ENCODE measurements around the gene ESR2. TPM values are rescaled to one million over a fixed set of nuclear protein-coding genes. Genes with fewer than 3 reads are reported as not detected.

The ESR2 gene
- total and polyA plus RNA-seq, 4 donors = 0.01 to 0.28 (median 0.09) TPM

DNA sequence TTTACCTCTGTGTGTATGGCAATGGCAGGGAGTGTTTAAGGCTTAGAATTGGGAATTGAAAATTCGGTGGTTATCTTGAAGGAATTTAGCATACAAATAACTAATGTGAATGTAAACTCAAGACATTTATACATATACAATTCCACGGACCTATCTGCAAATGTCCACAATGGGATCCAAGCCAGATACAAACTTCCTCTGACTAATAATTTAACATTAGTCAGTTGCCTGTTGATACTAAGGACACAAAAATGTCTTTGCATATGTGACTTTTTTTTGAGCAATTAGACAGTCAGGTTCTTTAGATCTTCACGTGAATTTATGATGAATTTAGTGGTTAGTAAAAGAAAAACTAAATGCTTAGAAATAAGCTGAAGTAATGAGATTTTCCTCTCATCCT is 40.5 kb downstream of the ESR2 start:
- Histone ChIP-seq H3K36me3 (ENCODE audit: control insufficient read depth in 4 of 4, insufficient read depth in 3 of 4, low read depth in 1 of 4, low read length in 3 of 4) (no peaks in the 10 kb centered on the region), H3K9ac (ENCODE audit: low read depth in 1 of 2, low read length in 2 of 2) (no peak overlapping the region), H3K27ac (ENCODE audit: low read depth in 1 of 2, low read length in 2 of 2) (no peak overlapping the region), H3K4me1 (ENCODE audit: control insufficient read depth in 4 of 4, insufficient read depth in 4 of 4, low read length in 3 of 4) (no peaks in the 10 kb centered on the region), H3K4me3 (ENCODE audit: low read depth in 1 of 3, low read length in 3 of 3) (no peak overlapping the region), H3K27me3 (ENCODE audit: control insufficient read depth in 4 of 4, insufficient read depth in 4 of 4, low read length in 3 of 4) (no peaks in the 10 kb centered on the region), H3K9me3 (ENCODE audit: control insufficient read depth in 4 of 4, low read length in 3 of 4) (no peaks in the 10 kb centered on the region)
- DNase-seq (ENCODE audit: low spot score) = no peak
- TF ChIP-seq, protein P1, sequence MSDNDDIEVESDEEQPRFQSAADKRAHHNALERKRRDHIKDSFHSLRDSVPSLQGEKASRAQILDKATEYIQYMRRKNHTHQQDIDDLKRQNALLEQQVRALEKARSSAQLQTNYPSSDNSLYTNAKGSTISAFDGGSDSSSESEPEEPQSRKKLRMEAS (IDR thresholded peaks at IDR 0.05) = no peak
- TF ChIP-seq FOXA2 (IDR thresholded peaks at IDR 0.05) (no peak), TAF1 (conservative IDR thresholded peaks at IDR 0.05) (no peak), HNF4G (IDR thresholded peaks at IDR 0.05) (no peak), NR2F2 (IDR thresholded peaks at IDR 0.05) (no peak), SP1 (IDR thresholded peaks at IDR 0.05) (no peak), EGR1 (IDR thresholded peaks at IDR 0.05; ENCODE audit: low read depth in 2 of 2) (no peak), RXRA (IDR thresholded peaks at IDR 0.05) (no peak), HNF4A (conservative IDR thresholded peaks at IDR 0.05) (no peak), FOXA1 (IDR thresholded peaks at IDR 0.05) (no peak), JUND (IDR thresholded peaks at IDR 0.05) (no peak), GABPA (IDR thresholded peaks at IDR 0.05 in 1 of 2, conservative IDR thresholded peaks at IDR 0.05 in 1 of 2) (no peak), RAD21 (IDR thresholded peaks at IDR 0.05) (no peak), YY1 (IDR thresholded peaks at IDR 0.05) (no peak)
- TF ChIP-seq, protein P2, sequence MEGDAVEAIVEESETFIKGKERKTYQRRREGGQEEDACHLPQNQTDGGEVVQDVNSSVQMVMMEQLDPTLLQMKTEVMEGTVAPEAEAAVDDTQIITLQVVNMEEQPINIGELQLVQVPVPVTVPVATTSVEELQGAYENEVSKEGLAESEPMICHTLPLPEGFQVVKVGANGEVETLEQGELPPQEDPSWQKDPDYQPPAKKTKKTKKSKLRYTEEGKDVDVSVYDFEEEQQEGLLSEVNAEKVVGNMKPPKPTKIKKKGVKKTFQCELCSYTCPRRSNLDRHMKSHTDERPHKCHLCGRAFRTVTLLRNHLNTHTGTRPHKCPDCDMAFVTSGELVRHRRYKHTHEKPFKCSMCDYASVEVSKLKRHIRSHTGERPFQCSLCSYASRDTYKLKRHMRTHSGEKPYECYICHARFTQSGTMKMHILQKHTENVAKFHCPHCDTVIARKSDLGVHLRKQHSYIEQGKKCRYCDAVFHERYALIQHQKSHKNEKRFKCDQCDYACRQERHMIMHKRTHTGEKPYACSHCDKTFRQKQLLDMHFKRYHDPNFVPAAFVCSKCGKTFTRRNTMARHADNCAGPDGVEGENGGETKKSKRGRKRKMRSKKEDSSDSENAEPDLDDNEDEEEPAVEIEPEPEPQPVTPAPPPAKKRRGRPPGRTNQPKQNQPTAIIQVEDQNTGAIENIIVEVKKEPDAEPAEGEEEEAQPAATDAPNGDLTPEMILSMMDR (IDR thresholded peaks at IDR 0.05; ENCODE audit: low read depth, low read length, missing input control) = no peak
- TF ChIP-seq, protein P3, sequence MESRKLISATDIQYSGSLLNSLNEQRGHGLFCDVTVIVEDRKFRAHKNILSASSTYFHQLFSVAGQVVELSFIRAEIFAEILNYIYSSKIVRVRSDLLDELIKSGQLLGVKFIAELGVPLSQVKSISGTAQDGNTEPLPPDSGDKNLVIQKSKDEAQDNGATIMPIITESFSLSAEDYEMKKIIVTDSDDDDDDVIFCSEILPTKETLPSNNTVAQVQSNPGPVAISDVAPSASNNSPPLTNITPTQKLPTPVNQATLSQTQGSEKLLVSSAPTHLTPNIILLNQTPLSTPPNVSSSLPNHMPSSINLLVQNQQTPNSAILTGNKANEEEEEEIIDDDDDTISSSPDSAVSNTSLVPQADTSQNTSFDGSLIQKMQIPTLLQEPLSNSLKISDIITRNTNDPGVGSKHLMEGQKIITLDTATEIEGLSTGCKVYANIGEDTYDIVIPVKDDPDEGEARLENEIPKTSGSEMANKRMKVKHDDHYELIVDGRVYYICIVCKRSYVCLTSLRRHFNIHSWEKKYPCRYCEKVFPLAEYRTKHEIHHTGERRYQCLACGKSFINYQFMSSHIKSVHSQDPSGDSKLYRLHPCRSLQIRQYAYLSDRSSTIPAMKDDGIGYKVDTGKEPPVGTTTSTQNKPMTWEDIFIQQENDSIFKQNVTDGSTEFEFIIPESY (IDR thresholded peaks at IDR 0.05) = no peak
- TF ChIP-seq, protein P4, sequence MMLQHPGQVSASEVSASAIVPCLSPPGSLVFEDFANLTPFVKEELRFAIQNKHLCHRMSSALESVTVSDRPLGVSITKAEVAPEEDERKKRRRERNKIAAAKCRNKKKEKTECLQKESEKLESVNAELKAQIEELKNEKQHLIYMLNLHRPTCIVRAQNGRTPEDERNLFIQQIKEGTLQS (IDR thresholded peaks at IDR 0.05) = no peak
- TF ChIP-seq, protein P5, sequence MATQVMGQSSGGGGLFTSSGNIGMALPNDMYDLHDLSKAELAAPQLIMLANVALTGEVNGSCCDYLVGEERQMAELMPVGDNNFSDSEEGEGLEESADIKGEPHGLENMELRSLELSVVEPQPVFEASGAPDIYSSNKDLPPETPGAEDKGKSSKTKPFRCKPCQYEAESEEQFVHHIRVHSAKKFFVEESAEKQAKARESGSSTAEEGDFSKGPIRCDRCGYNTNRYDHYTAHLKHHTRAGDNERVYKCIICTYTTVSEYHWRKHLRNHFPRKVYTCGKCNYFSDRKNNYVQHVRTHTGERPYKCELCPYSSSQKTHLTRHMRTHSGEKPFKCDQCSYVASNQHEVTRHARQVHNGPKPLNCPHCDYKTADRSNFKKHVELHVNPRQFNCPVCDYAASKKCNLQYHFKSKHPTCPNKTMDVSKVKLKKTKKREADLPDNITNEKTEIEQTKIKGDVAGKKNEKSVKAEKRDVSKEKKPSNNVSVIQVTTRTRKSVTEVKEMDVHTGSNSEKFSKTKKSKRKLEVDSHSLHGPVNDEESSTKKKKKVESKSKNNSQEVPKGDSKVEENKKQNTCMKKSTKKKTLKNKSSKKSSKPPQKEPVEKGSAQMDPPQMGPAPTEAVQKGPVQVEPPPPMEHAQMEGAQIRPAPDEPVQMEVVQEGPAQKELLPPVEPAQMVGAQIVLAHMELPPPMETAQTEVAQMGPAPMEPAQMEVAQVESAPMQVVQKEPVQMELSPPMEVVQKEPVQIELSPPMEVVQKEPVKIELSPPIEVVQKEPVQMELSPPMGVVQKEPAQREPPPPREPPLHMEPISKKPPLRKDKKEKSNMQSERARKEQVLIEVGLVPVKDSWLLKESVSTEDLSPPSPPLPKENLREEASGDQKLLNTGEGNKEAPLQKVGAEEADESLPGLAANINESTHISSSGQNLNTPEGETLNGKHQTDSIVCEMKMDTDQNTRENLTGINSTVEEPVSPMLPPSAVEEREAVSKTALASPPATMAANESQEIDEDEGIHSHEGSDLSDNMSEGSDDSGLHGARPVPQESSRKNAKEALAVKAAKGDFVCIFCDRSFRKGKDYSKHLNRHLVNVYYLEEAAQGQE (IDR thresholded peaks at IDR 0.05) = no peak
- WGBS = 75% methylated on average over 3 of the region's 3 CpGs

All from liver (tissue), 9 donors.